SK-N-SH (cell line): ENCODE results near the gene TMEM51. TPM values are rescaled to one million over a fixed set of nuclear protein-coding genes. Genes with fewer than 3 reads are reported as not detected.

ENCODE experiments used
- CTCF ChIA-PET: fragments of 300-600, 350-600 bp; formaldehyde crosslinking; extraction: SDS; loops from one replicate; lab custom pipeline; 2021; lab: Yijun Ruan, JAX
- POLR2A ChIA-PET: fragments of 350-600 bp; sonication (Branson Sonifier 250); formaldehyde crosslinking; extraction: SDS; loops from one replicate; lab custom pipeline; 2020; ENCODE audit warnings: antibody characterized with exemption, inconsistent platforms; lab: Yijun Ruan, JAX
- DNase-seq: peaks from one replicate; pipeline ENCODE4 v3.0.0; 2012
- H2AFZ ChIP-seq: fragments of 200-600 bp; sonication (generic); 2 replicates; pipeline ENCODE4 v1.8.1; 2016; ENCODE audit warnings: antibody characterized with exemption, mild to moderate bottlenecking, low read depth
- H3F3A ChIP-seq: fragments of 200-600 bp; sonication (generic); replicated peaks from 2 replicates; pipeline ENCODE3; 2016; ENCODE audit warnings: antibody characterized with exemption, mild to moderate bottlenecking; ENCODE audit not compliant: insufficient read depth
- H3K27ac ChIP-seq, 2 experiments: fragments of 200-500 bp in 1 of 2; fragments of 200-600 bp in 1 of 2; sonication (Bioruptor generic) in 1 of 2; sonication (generic), shearing (Covaris generic) in 1 of 2; 2 replicates each; pipeline versions ENCODE4 v1.5.1 to v1.6.1; 2014 to 2016; ENCODE audit warnings: low read depth in 2 of 2, inconsistent platforms in 1 of 2, low read length in 1 of 2, mild to moderate bottlenecking in 1 of 2, mixed read lengths in 1 of 2
- H3K27me3 ChIP-seq: fragments of 200-600 bp; sonication (generic), shearing (Covaris generic); 2 replicates; pipeline ENCODE4 v1.6.1; 2016; ENCODE audit warnings: mixed run types; ENCODE audit not compliant: insufficient read depth
- H3K36me3 ChIP-seq, 2 experiments: fragments of 200-500 bp in 1 of 2; fragments of 200-600 bp in 1 of 2; sonication (Bioruptor generic) in 1 of 2; sonication (generic) in 1 of 2; replicated peaks in 1 of 2; 2 replicates each; pipeline versions ENCODE3 to v1.5.1; 2014 to 2016; ENCODE audit warnings: low read length in 1 of 2, mild to moderate bottlenecking in 1 of 2; ENCODE audit not compliant: insufficient read depth in 2 of 2, control insufficient read depth in 1 of 2
- H3K4me1 ChIP-seq, 2 experiments: fragments of 200-500 bp in 1 of 2; fragments of 200-600 bp in 1 of 2; sonication (Bioruptor generic) in 1 of 2; sonication (generic), shearing (Covaris generic) in 1 of 2; 2 replicates each; pipeline versions ENCODE4 v1.5.1 to v1.6.1; 2014 to 2016; ENCODE audit warnings: low read depth in 1 of 2, low read length in 1 of 2, mixed run types in 1 of 2; ENCODE audit not compliant: insufficient read depth in 2 of 2, control insufficient read depth in 1 of 2
- H3K4me2 ChIP-seq: fragments of 200-600 bp; sonication (generic), shearing (Covaris generic); 2 replicates; pipeline ENCODE4 v1.6.1; 2017; ENCODE audit warnings: mixed run types
- H3K4me3 ChIP-seq, 2 experiments: fragments of 200-500 bp in 1 of 2; fragments of 200-600 bp in 1 of 2; sonication (Bioruptor generic) in 1 of 2; sonication (generic), shearing (Covaris generic) in 1 of 2; 2 replicates each; pipeline versions ENCODE4 v1.5.1 to v1.8.1; 2014 to 2016; ENCODE audit warnings: low read depth in 2 of 2, inconsistent platforms in 1 of 2, low read length in 1 of 2, mild to moderate bottlenecking in 1 of 2, mixed read lengths in 1 of 2, moderate library complexity in 1 of 2
- H3K79me2 ChIP-seq: fragments of 200-600 bp; sonication (generic); 2 replicates; pipeline ENCODE4 v1.8.1; 2017; ENCODE audit warnings: mild to moderate bottlenecking; ENCODE audit not compliant: insufficient read depth
- H3K9ac ChIP-seq: fragments of 200-600 bp; sonication (generic); 2 replicates; pipeline ENCODE4 v1.6.1; 2017; ENCODE audit warnings: mixed run types
- H3K9me2 ChIP-seq: fragments of 200-600 bp; sonication (generic); 2 replicates; pipeline ENCODE4 v1.6.1; 2017; ENCODE audit warnings: mixed run types
- H3K9me3 ChIP-seq: fragments of 200-600 bp; sonication (generic); 2 replicates; pipeline ENCODE4 v1.6.1; 2017; ENCODE audit warnings: mixed run types, mild to moderate bottlenecking, moderate library complexity
- H4K20me1 ChIP-seq: fragments of 200-600 bp; sonication (generic); 2 replicates; pipeline ENCODE4 v1.6.1; 2017; ENCODE audit warnings: mild to moderate bottlenecking, mixed run types; ENCODE audit not compliant: insufficient read depth
- CHD2 ChIP-seq: fragments of 150-350 bp; IDR thresholded peaks from 2 replicates; pipeline ENCODE4 v1.6.1; 2018; ENCODE audit warnings: low read length; ENCODE audit not compliant: partially characterized antibody
- FOSL2 ChIP-seq: IDR thresholded peaks from 2 replicates; pipeline ENCODE4 v1.4.0; 2012; ENCODE audit warnings: low read depth, mild to moderate bottlenecking, moderate library complexity, borderline replicate concordance
- GABPA ChIP-seq: IDR thresholded peaks from 2 replicates; pipeline ENCODE4 v1.4.0; 2012; ENCODE audit warnings: low read depth, mild to moderate bottlenecking
- IRF3 ChIP-seq: fragments of 150-350 bp; IDR thresholded peaks from 2 replicates; pipeline ENCODE4 v1.6.1; 2016; ENCODE audit warnings: mild to moderate bottlenecking, low read depth, low read length
- MEF2A ChIP-seq: IDR thresholded peaks from 2 replicates; pipeline ENCODE4 v1.4.0; 2012; ENCODE audit warnings: low read depth, borderline replicate concordance
- NFIC ChIP-seq: IDR thresholded peaks from 2 replicates; pipeline ENCODE4 v1.4.0; 2012; ENCODE audit warnings: borderline replicate concordance
- PBX3 ChIP-seq: IDR thresholded peaks from 2 replicates; pipeline ENCODE4; 2012
- RCOR1 ChIP-seq: fragments of 150-350 bp; IDR thresholded peaks from 2 replicates; pipeline ENCODE4 v1.6.1; 2017; ENCODE audit warnings: antibody characterized with exemption, low read length
- TCF12 ChIP-seq: IDR thresholded peaks from 2 replicates; pipeline ENCODE4 v1.4.0; 2012
- ZBTB33 ChIP-seq: IDR thresholded peaks from 2 replicates; pipeline ENCODE4 v1.4.0; 2012; ENCODE audit warnings: low read depth, borderline replicate concordance
- WGBS: methylation state at CpG from one replicate; pipeline ENCODE4 v1.1.6; 2017; ENCODE audit warnings: low lambda C conversion rate; 5-methylcytosine and 5-hydroxymethylcytosine counted together
- polyA plus RNA-seq, 3 experiments: library from polyadenylated mRNA; depleted of rRNA; stranded (reverse); fragments of >200 nt; gene quantifications; 2 replicates each; pipeline ENCODE4 v1.2.3, GENCODE V29; 2012
- TF ChIP-seq, protein P1 (sequence below): fragments of 150-350 bp; IDR thresholded peaks from 2 replicates; pipeline ENCODE4 v1.6.1; 2017; ENCODE audit warnings: antibody characterized with exemption, low read length, low read depth, borderline replicate concordance
- TF ChIP-seq, protein P2 (sequence below): fragments of 200-600 bp; sonication (generic); IDR thresholded peaks from 2 replicates; pipeline ENCODE4 v1.6.1; 2017; ENCODE audit warnings: antibody characterized with exemption, mild to moderate bottlenecking, moderate library complexity

The TMEM51 gene
- polyA plus RNA-seq, 1 of the 3 experiments (the other 2 are of a cell fraction), result 25.6 TPM

GRCh38 chr1:15211424-15211823 lies 57.9 kb downstream of the TMEM51 start (continued):
- TF ChIP-seq, protein P1, sequence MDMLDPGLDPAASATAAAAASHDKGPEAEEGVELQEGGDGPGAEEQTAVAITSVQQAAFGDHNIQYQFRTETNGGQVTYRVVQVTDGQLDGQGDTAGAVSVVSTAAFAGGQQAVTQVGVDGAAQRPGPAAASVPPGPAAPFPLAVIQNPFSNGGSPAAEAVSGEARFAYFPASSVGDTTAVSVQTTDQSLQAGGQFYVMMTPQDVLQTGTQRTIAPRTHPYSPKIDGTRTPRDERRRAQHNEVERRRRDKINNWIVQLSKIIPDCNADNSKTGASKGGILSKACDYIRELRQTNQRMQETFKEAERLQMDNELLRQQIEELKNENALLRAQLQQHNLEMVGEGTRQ, result no peak
- no peak for TF ChIP-seq MEF2A
- TF ChIP-seq RCOR1, result no peak
- TF ChIP-seq GABPA, result no peak
- TF ChIP-seq ZBTB33, result no peak
- TF ChIP-seq, all 33 proteins: peak for 0

- H2AFZ ChIP-seq, result no peak overlapping the region
- CTCF ChIA-PET, result interaction anchor here (0.9 to 2.3 kb wide), 4 partner anchors 9 to 92 kb away, joined by 3 to 8 read pairs (median 6); no protein-coding TSS in a partner anchor
- POLR2A ChIA-PET, result no interaction called here
- no peaks in the 10 kb centered on the region for H3K9me3 ChIP-seq
- no peaks in the 10 kb centered on the region for H3K36me3 ChIP-seq
- H3K27ac ChIP-seq, result peak overlapping the region in 1 of 2 experiments; percentile 12; a peak in 2 of 4 replicates
- H3K27me3 ChIP-seq, result no peaks in the 10 kb centered on the region
- no peaks in the 10 kb centered on the region for H3K9me2 ChIP-seq
- H3K9ac ChIP-seq, result no peak overlapping the region
- peak; percentile 46 for DNase-seq
- no peaks in the 10 kb centered on the region for H3F3A ChIP-seq
- 0 out of 2 replicates have a peak, but pooled peaks cover 2% of the 10 kb centered on the region for H4K20me1 ChIP-seq
- 0 out of 2 replicates have a peak overlapping the region, but pooled peaks have one; percentile 10 for H3K4me2 ChIP-seq
- H3K79me2 ChIP-seq, result no peaks in the 10 kb centered on the region
- WGBS, result 85% methylated on average over 17 of the region's 17 CpGs
- H3K4me3 ChIP-seq, result no peak overlapping the region
- TF ChIP-seq TCF12 (peak; percentile 32; the same call in 1 of the 2 replicates), PBX3 (no peak)
- TF ChIP-seq, all 33 proteins: peak for 1
- H3K4me1 ChIP-seq, result peaks cover 0 to 23% of the 10 kb centered on the region in 2 experiments; a peak in 2 of 4 replicates
These were observed 58.8 kb downstream of the TMEM51 start for GRCh38 chr1:15212216-15212953.

DNA sequence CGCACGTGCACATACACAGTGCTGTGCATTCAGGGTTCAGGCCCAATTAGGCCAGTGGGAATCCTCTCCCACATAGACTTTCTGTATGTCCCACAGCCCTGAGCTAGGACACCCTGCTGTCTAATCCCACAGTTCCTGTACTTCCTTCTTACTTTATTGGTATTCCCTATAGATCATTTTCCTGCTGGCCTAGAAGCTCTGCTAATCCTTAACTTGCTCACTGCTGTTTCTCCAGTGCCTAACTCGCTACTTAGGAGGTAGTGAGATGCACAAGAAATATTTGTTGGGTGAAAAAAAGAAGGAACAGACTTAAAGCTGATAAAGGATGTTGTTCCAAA lies 59.4 kb downstream of the TMEM51 start:
- Histone ChIP-seq H3K9me3 (no peaks in the 10 kb centered on the region), H3K36me3 (no peaks in the 10 kb centered on the region), H2AFZ (no peak overlapping the region), H3K27ac (peak overlapping the region in 1 of 2 experiments; percentile 12; a peak in 2 of 4 replicates), H3K9ac (no peak overlapping the region), H3K27me3 (no peaks in the 10 kb centered on the region), H3K4me2 (0 out of 2 replicates have a peak overlapping the region, but pooled peaks have one; percentile 10), H4K20me1 (0 out of 2 replicates have a peak, but pooled peaks cover 2% of the 10 kb centered on the region), H3K79me2 (no peaks in the 10 kb centered on the region), H3K4me1 (peaks cover 0 to 20% of the 10 kb centered on the region in 2 experiments; a peak in 2 of 4 replicates), H3F3A (no peaks in the 10 kb centered on the region), H3K9me2 (no peaks in the 10 kb centered on the region), H3K4me3 (no peak overlapping the region)
- ChIA-PET POLR2A (no interaction called here), CTCF (interaction anchor here (0.9 kb wide), 1 partner anchor 9 kb away, joined by 5 read pairs; no protein-coding TSS in a partner anchor)
- WGBS, result 89% methylated on average over 3 of the region's 3 CpGs
- no peak for DNase-seq
- TF ChIP-seq, protein P2, sequence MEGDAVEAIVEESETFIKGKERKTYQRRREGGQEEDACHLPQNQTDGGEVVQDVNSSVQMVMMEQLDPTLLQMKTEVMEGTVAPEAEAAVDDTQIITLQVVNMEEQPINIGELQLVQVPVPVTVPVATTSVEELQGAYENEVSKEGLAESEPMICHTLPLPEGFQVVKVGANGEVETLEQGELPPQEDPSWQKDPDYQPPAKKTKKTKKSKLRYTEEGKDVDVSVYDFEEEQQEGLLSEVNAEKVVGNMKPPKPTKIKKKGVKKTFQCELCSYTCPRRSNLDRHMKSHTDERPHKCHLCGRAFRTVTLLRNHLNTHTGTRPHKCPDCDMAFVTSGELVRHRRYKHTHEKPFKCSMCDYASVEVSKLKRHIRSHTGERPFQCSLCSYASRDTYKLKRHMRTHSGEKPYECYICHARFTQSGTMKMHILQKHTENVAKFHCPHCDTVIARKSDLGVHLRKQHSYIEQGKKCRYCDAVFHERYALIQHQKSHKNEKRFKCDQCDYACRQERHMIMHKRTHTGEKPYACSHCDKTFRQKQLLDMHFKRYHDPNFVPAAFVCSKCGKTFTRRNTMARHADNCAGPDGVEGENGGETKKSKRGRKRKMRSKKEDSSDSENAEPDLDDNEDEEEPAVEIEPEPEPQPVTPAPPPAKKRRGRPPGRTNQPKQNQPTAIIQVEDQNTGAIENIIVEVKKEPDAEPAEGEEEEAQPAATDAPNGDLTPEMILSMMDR, result no peak
- TF ChIP-seq NFIC, result no peak
- TF ChIP-seq CHD2, result no peak
- TF ChIP-seq, protein P1, result no peak
- no peak for TF ChIP-seq ZBTB33
- no peak for TF ChIP-seq IRF3
- TF ChIP-seq FOSL2, result no peak
